ENCODE data around the gene TCF25.

GRCh38 chr16:89858973-89859614 is 14.3 kb upstream of the TCF25 start:
- no peak for TF ChIP-seq CTCF (IDR thresholded peaks at IDR 0.05)
- TF ChIP-seq EP300 (IDR thresholded peaks at IDR 0.05) = no peak
